Esophagus muscularis mucosa (tissue), 4 donors: ENCODE results near the gene AP1M2. TPM values are rescaled to one million over a fixed set of nuclear protein-coding genes. Genes with fewer than 3 reads are reported as not detected.

Experiments used
- DNase-seq: peaks from one replicate; pipeline ENCODE4 v3.0.0-alpha.2; 2017; ENCODE audit errors: extremely low spot score
- H3K27ac ChIP-seq, 4 donors: fragments of 200-600 bp; sonication (generic); replicated peaks in 1 of 4; 1 replicate in 3 of 4; 2 replicates in 1 of 4; pipeline ENCODE4 v1.5.1; 2016 to 2019; ENCODE audit warnings: mild to moderate bottlenecking in 1 of 4
- H3K27me3 ChIP-seq, 4 donors: fragments of 200-600 bp; sonication (generic); one replicate each; pipeline versions ENCODE4 v1.5.1 to v1.6.0; 2016 to 2019
- H3K36me3 ChIP-seq, 4 donors: fragments of 200-600 bp; sonication (generic); one replicate each; pipeline ENCODE4 v1.5.1; 2016 to 2019
- H3K4me1 ChIP-seq, 4 donors: fragments of 200-600 bp; sonication (generic); one replicate each; pipeline ENCODE4 v1.5.1; 2016 to 2019
- H3K4me3 ChIP-seq, 4 donors: fragments of 200-600 bp; sonication (generic); 1 replicate in 2 of 4; 2 replicates in 2 of 4; pipeline ENCODE4 v1.5.1; 2016 to 2019; ENCODE audit warnings: mild to moderate bottlenecking in 4 of 4, moderate library complexity in 1 of 4
- H3K9me3 ChIP-seq, 4 donors: fragments of 200-600 bp; sonication (generic); 1 replicate in 3 of 4; 2 replicates in 1 of 4; pipeline ENCODE4 v1.5.1; 2016 to 2019
- CTCF ChIP-seq, 3 experiments: fragments of 200-600 bp in 2 of 3; fragments of 450-650 bp in 1 of 3; sonication (generic) in 2 of 3; IDR thresholded peaks; one replicate each; pipeline ENCODE4 v1.5.1; 2017 to 2019; ENCODE audit warnings: antibody characterized with exemption in 3 of 3, mild to moderate bottlenecking in 2 of 3, moderate library complexity in 1 of 3
- EP300 ChIP-seq: sonication (generic); formaldehyde crosslinking; IDR thresholded peaks from one replicate; pipeline ENCODE4 v1.6.1; 2017; ENCODE audit warnings: antibody characterized with exemption
- POLR2A ChIP-seq: fragments of 450-650 bp; IDR thresholded peaks from one replicate; pipeline ENCODE4 v1.6.1; 2017; ENCODE audit warnings: antibody characterized with exemption, moderate library complexity, mild to moderate bottlenecking, low read depth
- POLR2AphosphoS5 ChIP-seq, 2 donors: sonication (generic); formaldehyde crosslinking; IDR thresholded peaks; one replicate each; pipeline ENCODE4 v1.6.1; 2017; ENCODE audit warnings: antibody characterized with exemption in 2 of 2
- WGBS: methylation state at CpG from one replicate; pipeline ENCODE4 v1.1.5; 2018; 5-methylcytosine and 5-hydroxymethylcytosine counted together
- intact Hi-C: fragments of 100-400 bp; cut with DNase I; formaldehyde crosslinking; loops from one replicate; pipeline ENCODE4 v1.15.1; 2023
- total RNA-seq, 4 donors: library from RNA; depleted of rRNA; stranded (reverse); fragments of >200 nt; gene quantifications; one replicate each; pipeline versions ENCODE4 v1.1.0 to v1.2.1, GENCODE V29; 2016

The AP1M2 gene
- total RNA-seq, 4 donors from 2014 or later, result not detected

- peaks cover 51 to 80% (median 76%) of the 10 kb centered on the region in 4 donors for H3K36me3 ChIP-seq
- no peak overlapping the region for H3K4me3 ChIP-seq
- no peaks in the 10 kb centered on the region for H3K9me3 ChIP-seq
- peaks cover 16 to 28% (median 21%) of the 10 kb centered on the region in 4 donors for H3K4me1 ChIP-seq
- WGBS, result 91% methylated on average over 16 of the region's 18 CpGs
- TF ChIP-seq EP300 (no peak), POLR2AphosphoS5 (IDR thresholded peaks at IDR 0.05) (no peak), CTCF (IDR thresholded peaks at IDR 0.05) (no peak), POLR2A (no peak)
- H3K27me3 ChIP-seq, result no peaks in the 10 kb centered on the region
- H3K27ac ChIP-seq, result no peak overlapping the region
- intact Hi-C loops, result no loop called here
- no peak for DNase-seq
Observed at GRCh38 chr19:10548746-10549276, 38.3 kb downstream of the AP1M2 start.

GRCh38 chr19:10546817-10547216, 40.3 kb downstream of the AP1M2 start:
- peaks cover 31 to 60% (median 56%) of the 10 kb centered on the region in 4 donors for H3K36me3 ChIP-seq

GRCh38 chr19:10544753-10545251, 42.3 kb downstream of the AP1M2 start:
- H3K36me3 ChIP-seq, result peaks cover 16 to 40% (median 36%) of the 10 kb centered on the region in 4 donors
- intact Hi-C loops, result no loop called here
- H3K27ac ChIP-seq, result peak overlapping the region; percentile 90 to 95 (median 92)
- no peaks in the 10 kb centered on the region for H3K27me3 ChIP-seq
- H3K4me3 ChIP-seq, result peak overlapping the region; percentile 89 to 100 (median 97)
- no peaks in the 10 kb centered on the region for H3K9me3 ChIP-seq
- peaks cover 19 to 32% (median 27%) of the 10 kb centered on the region in 4 donors for H3K4me1 ChIP-seq
- 68% methylated on average over 17 of the region's 23 CpGs for WGBS
- TF ChIP-seq EP300, result no peak
- TF ChIP-seq POLR2A, result no peak
- TF ChIP-seq CTCF (IDR thresholded peaks at IDR 0.05), result no peak
- no peak for DNase-seq

More at GRCh38 chr19:10546817-10547216, 40.3 kb downstream of the AP1M2 start:
- Histone ChIP-seq H3K4me1 (peaks cover 19 to 32% (median 27%) of the 10 kb centered on the region in 4 donors), H3K27ac (no peak overlapping the region), H3K4me3 (no peak overlapping the region), H3K27me3 (no peaks in the 10 kb centered on the region), H3K9me3 (no peaks in the 10 kb centered on the region)
- 77% methylated on average over 3 of the region's 17 CpGs for WGBS
- TF ChIP-seq POLR2A (no peak), CTCF (IDR thresholded peaks at IDR 0.05) (no peak), EP300 (no peak), POLR2AphosphoS5 (IDR thresholded peaks at IDR 0.05) (no peak)
- DNase-seq, result no peak
- intact Hi-C loops, result no loop called here

GRCh38 chr19:10544242-10544752, 42.8 kb downstream of the AP1M2 start:
- Histone ChIP-seq H3K4me1 (peaks cover 19 to 32% (median 27%) of the 10 kb centered on the region in 4 donors), H3K4me3 (peak overlapping the region; percentile 89 to 100 (median 97)), H3K36me3 (peaks cover 11 to 35% (median 31%) of the 10 kb centered on the region in 4 donors), H3K27ac (peak overlapping the region; percentile 90 to 95 (median 92)), H3K27me3 (peaks cover 0 to under 1% (median 0%) of the 10 kb centered on the region in 4 donors), H3K9me3 (no peaks in the 10 kb centered on the region)
- no peak for TF ChIP-seq POLR2AphosphoS5 (IDR thresholded peaks at IDR 0.05)
- no peak for TF ChIP-seq EP300
- TF ChIP-seq POLR2A, result no peak
- no peak for TF ChIP-seq CTCF (IDR thresholded peaks at IDR 0.05)
- no peak for DNase-seq
- 34% methylated on average over 10 of the region's 22 CpGs for WGBS
- intact Hi-C loops, result no loop called here
